SK-N-DZ (cell line): ENCODE data around the gene LMX1A.

Experiments
- DNase-seq: peaks from one replicate; pipeline ENCODE4 v3.0.0-alpha.2; 2015; ENCODE audit warnings: low spot score

The LMX1A gene

GRCh38 chr1:165276314-165276713 lies 80.2 kb downstream of the LMX1A start:
- no peak for DNase-seq

- DNase-seq, result no peak
Measured at GRCh38 chr1:165265196-165265838, 91.2 kb downstream of the LMX1A start.

DNA sequence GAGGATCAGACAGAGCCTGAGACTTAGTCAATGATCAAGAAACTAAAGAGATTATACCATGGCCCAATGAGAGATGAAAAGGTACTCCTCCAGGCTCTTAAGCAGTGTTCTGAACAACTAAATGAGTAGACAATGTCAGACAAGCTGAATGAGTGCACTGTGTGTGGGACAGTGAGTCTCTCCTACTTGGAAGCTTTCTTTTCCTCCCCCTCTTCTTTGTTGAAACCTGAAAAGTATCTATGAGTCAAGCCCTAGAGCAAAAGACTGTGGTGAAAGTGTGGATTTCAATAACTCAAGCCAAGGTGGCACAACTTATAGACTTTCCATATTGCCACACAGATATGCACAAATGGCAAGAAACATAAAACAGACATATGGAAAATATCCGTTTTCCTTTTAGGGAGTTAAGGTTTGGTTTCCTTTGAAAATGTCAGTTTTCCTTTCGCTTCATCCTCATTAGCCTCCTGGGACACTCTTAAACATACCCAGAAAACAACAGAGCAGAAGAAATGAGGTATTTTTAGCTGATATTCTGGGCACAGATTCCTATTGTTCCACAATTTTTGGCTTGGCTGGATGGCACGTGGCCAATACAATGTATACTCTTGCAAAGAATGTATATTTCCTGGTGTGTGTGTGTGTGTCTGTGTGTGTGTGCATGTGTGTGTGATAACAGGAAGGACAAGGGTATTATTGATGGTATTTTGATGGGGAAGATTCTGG lies 96.6 kb downstream of the LMX1A start:
- DNase-seq, result no peak

GRCh38 chr1:165259236-165259635 lies 97.3 kb downstream of the LMX1A start:
- DNase-seq, result no peak

GRCh38 chr1:165257969-165258459 lies 98.5 kb downstream of the LMX1A start:
- DNase-seq, result peak; percentile 80

DNA sequence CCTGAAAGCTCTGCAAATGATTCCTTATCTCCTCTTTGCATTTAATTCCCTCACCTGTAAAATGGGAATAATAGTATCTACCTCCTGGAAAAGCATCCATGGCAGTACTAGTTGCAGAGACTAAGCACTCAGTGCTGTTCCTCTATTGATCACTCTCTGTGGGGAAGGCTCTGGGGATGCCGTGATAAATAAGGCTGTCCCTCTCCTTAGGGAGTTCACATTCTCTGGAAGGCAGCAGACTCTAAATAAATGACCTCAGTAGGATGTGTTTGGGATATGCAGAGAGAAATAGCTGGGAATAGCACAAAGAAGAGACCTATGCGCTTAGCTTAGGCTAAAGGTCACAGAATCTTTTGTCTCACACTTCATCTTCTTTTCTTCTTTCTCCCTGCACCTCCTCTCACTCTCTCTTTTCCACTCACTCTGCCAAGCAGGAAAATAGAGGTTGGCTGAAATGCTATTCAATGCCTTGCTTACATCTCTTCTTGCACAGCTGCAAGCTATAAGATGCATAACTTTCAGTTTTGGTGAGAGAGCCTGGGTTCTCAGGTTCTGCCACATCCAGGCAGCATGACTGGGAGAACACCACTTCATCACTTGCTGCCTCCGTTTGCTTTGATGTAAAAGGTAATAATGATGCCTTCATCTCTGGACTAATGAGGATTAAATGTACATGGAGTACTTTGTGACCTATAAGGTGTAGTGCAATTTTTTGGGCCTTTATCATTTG lies 101.5 kb downstream of the LMX1A start:
- DNase-seq, result no peak

GRCh38 chr1:165254376-165254775 lies 102.1 kb downstream of the LMX1A start:
- no peak for DNase-seq

- no peak for DNase-seq
Measured at GRCh38 chr1:165253818-165254254, 102.7 kb downstream of the LMX1A start.

DNA sequence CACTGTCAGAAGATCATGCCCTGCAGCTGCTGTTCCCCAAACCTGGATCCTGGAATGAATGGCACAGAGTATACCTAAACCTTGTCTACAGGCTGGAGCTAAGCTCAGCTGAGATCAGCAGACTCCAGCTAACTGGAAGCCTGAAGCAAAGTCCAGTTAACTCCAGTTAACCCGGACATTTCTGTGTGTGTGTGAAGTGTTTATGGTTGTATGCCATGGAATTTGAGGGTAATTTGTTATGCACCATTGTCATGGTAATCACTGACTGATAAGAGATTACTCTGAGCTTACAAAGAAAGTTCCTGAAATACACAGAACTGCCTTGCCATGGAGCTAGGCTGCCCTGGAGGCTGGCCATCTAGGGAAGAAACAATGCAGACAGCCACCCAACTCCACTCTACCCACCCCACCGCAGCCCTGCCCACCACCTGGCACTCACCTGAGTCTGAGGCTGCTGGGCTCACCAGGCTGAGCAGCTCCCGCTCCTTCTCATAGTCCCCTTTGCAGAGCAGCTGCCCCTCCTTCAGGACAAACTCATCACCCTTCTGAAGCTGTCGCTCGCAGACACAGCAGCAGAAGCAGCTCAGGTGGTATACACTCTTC lies 107.4 kb downstream of the LMX1A start:
- no peak for DNase-seq

DNA sequence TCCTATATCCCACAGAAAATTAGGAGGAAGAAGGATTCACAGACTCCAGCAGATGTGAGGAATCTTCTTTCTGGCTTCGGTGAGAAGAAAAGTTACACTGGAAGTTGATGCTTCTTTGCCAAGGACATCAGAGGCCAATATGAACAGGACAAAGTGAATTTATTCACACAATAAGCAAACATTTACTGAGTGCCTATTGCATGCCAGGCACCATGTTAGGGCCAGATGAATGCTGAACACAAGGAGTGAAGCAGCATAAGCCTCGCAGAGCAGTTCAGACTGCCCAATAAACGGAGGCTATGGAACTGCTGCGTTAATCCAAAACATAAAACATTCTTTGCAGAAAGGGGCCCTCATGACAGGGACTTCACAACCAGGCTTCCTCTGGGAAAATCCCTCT lies 114.6 kb downstream of the LMX1A start:
- no peak for DNase-seq

DNA sequence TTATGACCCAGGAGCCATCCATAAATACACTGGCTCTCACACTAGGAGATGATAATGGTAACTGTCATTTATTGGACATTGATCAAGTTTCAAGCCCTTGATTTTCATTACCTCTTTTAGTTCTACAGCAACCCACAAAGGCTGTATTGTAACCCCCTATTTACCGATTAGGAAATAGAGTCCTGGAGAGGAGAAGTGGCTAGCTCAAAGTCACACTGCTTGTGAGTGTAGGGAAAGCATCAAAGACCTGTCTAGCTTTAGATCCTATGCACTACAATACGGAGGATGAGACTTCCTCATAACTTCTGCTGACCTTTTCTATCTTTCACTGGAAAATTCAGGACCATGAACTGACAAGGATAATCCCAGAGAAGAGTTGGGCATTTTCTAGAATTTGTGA lies 115.2 kb downstream of the LMX1A start:
- no peak for DNase-seq

GRCh38 chr1:165240492-165240891 lies 116.0 kb downstream of the LMX1A start:
- DNase-seq, result peak; percentile 42

- no peak for DNase-seq
Measured at GRCh38 chr1:165239873-165240272, 116.6 kb downstream of the LMX1A start.

DNA sequence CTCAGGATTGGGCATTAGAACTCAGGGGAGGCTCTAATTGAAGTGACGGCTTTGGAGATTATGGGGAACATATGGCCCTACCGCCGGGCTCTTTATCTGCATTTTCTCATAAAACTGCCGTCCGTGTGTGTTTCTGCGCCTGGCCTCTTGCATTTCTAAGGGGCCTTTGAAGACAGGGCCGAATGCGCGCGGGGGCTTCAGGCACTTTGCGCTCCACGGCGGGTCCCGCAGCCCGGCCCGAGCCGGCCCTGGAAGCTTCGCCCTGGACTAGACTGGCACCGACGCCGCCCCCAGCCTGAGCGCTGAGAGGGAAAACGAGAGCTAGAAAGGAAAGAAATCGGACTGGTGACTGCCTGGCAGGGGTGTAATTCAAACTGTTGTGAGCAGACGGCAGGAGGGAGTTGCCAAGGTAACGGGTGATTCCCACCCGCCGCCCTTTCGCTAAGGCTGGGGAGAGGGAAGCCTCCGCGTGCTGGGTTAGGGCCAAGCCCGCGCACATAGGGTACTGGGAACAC lies 120.7 kb downstream of the LMX1A start:
- peak; percentile 15 for DNase-seq

GRCh38 chr1:165235155-165235776 lies 121.2 kb downstream of the LMX1A start:
- peak; percentile 5 for DNase-seq

DNA sequence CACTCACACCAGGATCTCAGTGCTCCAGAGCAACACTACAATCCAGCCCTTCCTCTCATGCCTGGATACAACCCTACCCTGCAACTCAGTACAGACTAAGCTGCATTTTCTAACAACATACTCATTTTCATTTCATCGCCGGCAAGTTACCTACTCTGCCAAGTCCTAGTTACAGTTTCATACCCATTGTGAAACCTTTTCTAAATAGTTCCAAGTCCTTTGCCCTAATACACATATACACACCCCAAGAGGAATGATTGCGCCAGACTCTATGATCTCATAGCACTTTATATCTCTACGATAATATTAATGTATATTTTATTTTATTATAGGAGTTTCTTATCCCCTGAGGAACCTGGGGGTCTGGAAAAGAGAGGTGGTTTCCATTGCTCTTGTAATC lies 122.4 kb downstream of the LMX1A start:
- DNase-seq, result no peak

DNA sequence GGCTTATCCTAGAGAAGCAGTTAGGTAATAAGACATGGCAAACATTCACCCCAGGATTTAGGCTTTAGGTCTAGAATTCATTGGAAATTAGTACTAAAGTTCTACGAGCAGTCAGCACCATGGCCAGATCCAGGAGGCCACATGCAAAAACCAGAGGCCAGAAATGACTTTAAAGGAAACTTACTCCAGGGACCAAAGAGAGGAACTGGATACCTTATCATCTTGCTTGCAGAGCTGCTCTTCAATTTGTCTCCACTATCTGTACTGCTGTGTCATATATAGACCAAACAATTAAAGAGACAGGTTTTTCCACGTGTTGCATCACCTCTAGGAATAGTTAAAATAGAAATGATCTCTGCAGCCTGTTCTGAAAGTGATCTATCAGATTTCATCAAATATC lies 127.8 kb downstream of the LMX1A start:
- no peak for DNase-seq

GRCh38 chr1:165228111-165228655 lies 128.3 kb downstream of the LMX1A start:
- no peak for DNase-seq

GRCh38 chr1:165226326-165226725 lies 130.2 kb downstream of the LMX1A start:
- no peak for DNase-seq

GRCh38 chr1:165225650-165226049 lies 130.9 kb downstream of the LMX1A start:
- no peak for DNase-seq

DNA sequence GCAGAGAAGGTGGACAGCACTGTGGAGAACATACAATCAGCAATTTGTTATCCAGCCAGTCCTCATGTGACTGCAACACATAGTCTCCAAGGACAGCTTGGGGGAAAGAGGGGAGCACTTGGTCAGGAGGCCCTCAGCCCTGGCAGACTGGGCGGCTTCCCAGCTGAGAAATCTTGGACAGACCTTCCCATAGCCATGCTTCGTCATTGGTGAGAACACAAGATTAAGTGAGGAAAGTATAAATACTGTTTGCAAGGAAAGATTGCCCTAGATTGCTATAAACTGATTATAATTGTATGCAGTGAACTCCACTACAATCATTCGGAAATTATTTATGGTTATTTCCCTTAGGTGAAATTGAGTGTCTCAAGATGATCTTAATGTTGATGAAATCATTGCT lies 131.5 kb downstream of the LMX1A start:
- DNase-seq, result no peak
